Cardiac fibroblast (primary cell): ENCODE results near the gene LTB4R.

Experiments used
- DNase-seq, 2 donors: peaks; one replicate each; pipeline versions ENCODE4 v3.0.0 to v3.0.0-alpha.2; 2010; ENCODE audit warnings: low read depth in 2 of 2
- H3K4me3 ChIP-seq, 2 donors: replicated peaks in 1 of 2; 1 replicate in 1 of 2; 2 replicates in 1 of 2; pipeline ENCODE4 v1.5.1; 2011; ENCODE audit warnings: low read depth in 2 of 2, low read length in 2 of 2, mild to moderate bottlenecking in 2 of 2, moderate library complexity in 1 of 2
- TF ChIP-seq, protein P1 (sequence below): IDR thresholded peaks from one replicate; pipeline ENCODE4 v1.5.1; 2011; ENCODE audit warnings: low read depth, mild to moderate bottlenecking, low read length, inconsistent platforms

LTB4R gene

GRCh38 chr14:24283796-24284460 is 27.4 kb upstream of the LTB4R start:
- TF ChIP-seq, protein P1, sequence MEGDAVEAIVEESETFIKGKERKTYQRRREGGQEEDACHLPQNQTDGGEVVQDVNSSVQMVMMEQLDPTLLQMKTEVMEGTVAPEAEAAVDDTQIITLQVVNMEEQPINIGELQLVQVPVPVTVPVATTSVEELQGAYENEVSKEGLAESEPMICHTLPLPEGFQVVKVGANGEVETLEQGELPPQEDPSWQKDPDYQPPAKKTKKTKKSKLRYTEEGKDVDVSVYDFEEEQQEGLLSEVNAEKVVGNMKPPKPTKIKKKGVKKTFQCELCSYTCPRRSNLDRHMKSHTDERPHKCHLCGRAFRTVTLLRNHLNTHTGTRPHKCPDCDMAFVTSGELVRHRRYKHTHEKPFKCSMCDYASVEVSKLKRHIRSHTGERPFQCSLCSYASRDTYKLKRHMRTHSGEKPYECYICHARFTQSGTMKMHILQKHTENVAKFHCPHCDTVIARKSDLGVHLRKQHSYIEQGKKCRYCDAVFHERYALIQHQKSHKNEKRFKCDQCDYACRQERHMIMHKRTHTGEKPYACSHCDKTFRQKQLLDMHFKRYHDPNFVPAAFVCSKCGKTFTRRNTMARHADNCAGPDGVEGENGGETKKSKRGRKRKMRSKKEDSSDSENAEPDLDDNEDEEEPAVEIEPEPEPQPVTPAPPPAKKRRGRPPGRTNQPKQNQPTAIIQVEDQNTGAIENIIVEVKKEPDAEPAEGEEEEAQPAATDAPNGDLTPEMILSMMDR, result no peak
- H3K4me3 ChIP-seq, result no peak overlapping the region
- DNase-seq, result no peak

DNA sequence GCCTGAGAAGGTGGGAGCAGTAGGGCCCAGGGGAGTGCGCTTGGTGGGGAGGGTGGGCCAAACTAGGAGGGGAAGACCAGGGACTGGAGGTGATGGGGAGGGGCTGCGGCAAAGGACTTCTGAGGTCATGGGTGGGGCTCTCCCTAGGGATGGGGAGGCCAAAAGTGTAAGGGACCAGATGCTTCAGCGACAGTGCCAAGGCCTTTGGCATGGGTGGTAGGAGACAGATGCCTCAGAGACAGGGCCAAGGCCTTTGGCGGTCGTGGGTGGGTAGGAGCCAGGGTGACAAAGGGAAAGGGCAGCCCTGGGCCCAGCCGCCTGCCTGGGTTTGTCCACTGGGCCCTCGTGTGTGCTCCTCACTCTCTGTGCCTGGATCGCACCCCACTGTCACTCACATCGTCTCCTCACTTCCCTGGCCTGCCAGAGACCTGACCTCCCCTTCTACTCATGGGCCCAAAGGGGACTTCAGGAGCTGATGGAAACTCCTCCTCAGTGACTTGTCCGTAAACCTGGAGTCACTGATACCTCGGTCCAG is 26.7 kb upstream of the LTB4R start:
- TF ChIP-seq, protein P1, result no peak
- DNase-seq, result no peak
- no peak overlapping the region for H3K4me3 ChIP-seq

DNA sequence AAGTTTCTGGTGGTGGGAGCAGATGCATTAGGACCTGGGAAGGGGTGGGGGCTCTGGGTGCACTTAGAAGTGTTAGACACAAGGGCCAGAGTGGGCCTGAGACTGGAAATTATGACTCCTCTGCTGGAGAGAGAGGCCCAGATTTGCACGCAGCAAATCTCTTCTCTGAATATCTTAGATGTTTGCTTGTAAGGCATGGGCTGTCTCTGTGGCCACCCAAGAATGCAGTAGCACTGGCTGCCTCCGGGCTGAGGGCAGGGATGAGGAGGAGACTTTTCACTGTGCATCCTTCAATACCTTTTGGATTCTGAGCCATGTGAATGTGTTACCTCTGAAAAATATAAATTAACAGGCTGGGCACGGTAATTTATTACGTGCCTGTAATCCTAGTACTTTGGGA is 26.0 kb upstream of the LTB4R start:
- TF ChIP-seq, protein P1, result no peak
- H3K4me3 ChIP-seq, result no peak overlapping the region
- DNase-seq, result no peak

- TF ChIP-seq, protein P1, result no peak
- no peak for DNase-seq
Measured at GRCh38 chr14:24286996-24287395, 24.3 kb upstream of the LTB4R start.

GRCh38 chr14:24289649-24290280 is 21.5 kb upstream of the LTB4R start:
- TF ChIP-seq, protein P1, result no peak
- H3K4me3 ChIP-seq, result no peak overlapping the region
- no peak for DNase-seq

More at GRCh38 chr14:24286996-24287395, 24.3 kb upstream of the LTB4R start:
- H3K4me3 ChIP-seq, result no peak overlapping the region

DNA sequence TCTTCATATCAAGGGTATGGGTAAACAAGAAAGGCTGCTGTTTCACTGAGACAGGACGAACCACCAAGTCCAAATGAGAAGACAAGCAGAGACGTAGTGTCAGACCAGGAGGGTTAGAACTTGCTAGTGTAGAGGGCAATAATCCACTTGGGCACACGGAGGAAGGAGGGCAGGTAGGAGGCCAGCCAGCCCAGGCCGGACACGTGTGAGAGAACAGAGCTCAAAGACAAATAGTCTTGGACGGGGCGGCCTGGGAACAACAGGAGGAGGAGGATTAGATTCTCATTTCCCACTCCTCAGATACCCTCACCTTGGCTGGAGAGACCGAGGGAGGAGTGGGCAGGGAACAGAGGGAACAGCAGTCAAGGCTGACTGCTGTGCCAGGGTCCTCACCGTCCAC is 20.6 kb upstream of the LTB4R start:
- DNase-seq, result no peak
- TF ChIP-seq, protein P1, result no peak
- no peak overlapping the region for H3K4me3 ChIP-seq
